Activated naive CD4-positive, alpha-beta T cell treated with anti-CD3 and anti-CD28 coated beads, Interleukin-2, amount 10 ng/mL, durations not matched to agents 7 days and 5 days (primary cell): ENCODE results near the gene PPP1R3C.

Experiments
- CTCF ChIA-PET: fragments of 350-600 bp; sonication (Branson Sonifier 250); formaldehyde crosslinking; loops from one replicate; lab custom pipeline; 2021; ENCODE audit warnings: antibody characterized with exemption; lab: Charles Lee
- DNase-seq: peaks from one replicate; pipeline ENCODE4 v3.0.0-alpha.2; 2020
- H3K27ac Mint-ChIP-seq: one replicate; pipeline ENCODE4 v1.8.0; 2021; ENCODE audit warnings: mild to moderate bottlenecking, moderate library complexity, mixed read lengths
- H3K27me3 Mint-ChIP-seq: one replicate; pipeline ENCODE4 v1.8.0; 2021; ENCODE audit warnings: mild to moderate bottlenecking, mixed read lengths
- H3K36me3 Mint-ChIP-seq: one replicate; pipeline ENCODE4 v1.8.0; 2021; ENCODE audit warnings: mixed read lengths
- H3K4me1 Mint-ChIP-seq: one replicate; pipeline ENCODE4 v1.8.0; 2021; ENCODE audit warnings: mixed read lengths
- H3K4me3 Mint-ChIP-seq: one replicate; pipeline ENCODE4 v1.8.0; 2021; ENCODE audit warnings: mild to moderate bottlenecking, moderate library complexity, mixed read lengths
- H3K9me3 Mint-ChIP-seq: one replicate; pipeline ENCODE4 v1.8.0; 2021; ENCODE audit warnings: mixed read lengths

The PPP1R3C gene

DNA sequence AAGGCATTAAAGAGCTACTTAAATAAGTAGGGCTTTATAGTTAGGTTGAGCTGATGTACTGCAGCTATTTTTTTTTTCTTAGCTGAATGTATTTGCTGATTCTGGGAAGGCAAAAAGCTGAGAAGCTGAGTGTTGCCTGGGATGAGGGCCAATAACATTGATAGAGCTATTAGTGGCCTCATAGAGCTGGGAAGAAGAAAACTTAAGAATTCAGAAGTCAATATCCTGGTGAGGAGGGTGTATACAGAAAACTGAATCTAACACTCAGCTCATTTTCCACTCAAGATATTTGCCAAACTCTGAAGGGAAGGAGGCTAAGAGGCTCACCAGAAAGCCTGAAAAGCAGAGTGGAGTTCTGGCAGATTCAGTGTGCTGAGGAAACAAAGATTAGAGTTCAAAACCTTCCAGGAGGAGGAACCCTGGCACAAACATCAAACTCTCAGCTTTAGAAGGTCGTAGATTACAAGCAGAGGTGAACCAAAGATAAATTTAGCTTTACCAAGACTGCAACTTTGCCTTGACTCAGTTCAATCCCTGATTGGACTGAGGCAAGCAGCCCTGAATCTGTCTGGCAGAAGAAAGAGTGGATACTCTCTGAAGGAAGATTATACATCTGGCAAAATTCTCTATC is 11.3 kb downstream of the PPP1R3C start:
- H3K27me3 Mint-ChIP-seq: peaks cover 14% of the 10 kb centered on the region
- no peak overlapping the region for H3K4me3 Mint-ChIP-seq
- H3K36me3 Mint-ChIP-seq: no peaks in the 10 kb centered on the region
- no peak overlapping the region for H3K27ac Mint-ChIP-seq
- H3K9me3 Mint-ChIP-seq: no peaks in the 10 kb centered on the region
- H3K4me1 Mint-ChIP-seq: no peaks in the 10 kb centered on the region
- no peak for DNase-seq
- CTCF ChIA-PET: interaction anchor here (0.8 kb wide), 1 partner anchor 14 kb away, joined by 3 read pairs; no protein-coding TSS in a partner anchor

GRCh38 chr10:91617072-91617609 is 15.7 kb downstream of the PPP1R3C start:
- Mint-ChIP-seq H3K27ac (no peak overlapping the region), H3K4me3 (no peak overlapping the region), H3K27me3 (peaks cover 12% of the 10 kb centered on the region), H3K36me3 (no peaks in the 10 kb centered on the region), H3K9me3 (no peaks in the 10 kb centered on the region), H3K4me1 (no peaks in the 10 kb centered on the region)
- no peak for DNase-seq
- CTCF ChIA-PET: no interaction called here

GRCh38 chr10:91616137-91616536 is 16.7 kb downstream of the PPP1R3C start:
- Mint-ChIP-seq H3K27ac (no peak overlapping the region), H3K4me1 (no peaks in the 10 kb centered on the region), H3K9me3 (no peaks in the 10 kb centered on the region), H3K4me3 (no peak overlapping the region), H3K36me3 (no peaks in the 10 kb centered on the region), H3K27me3 (peaks cover 3% of the 10 kb centered on the region)
- DNase-seq: no peak
- CTCF ChIA-PET: no interaction called here

- Mint-ChIP-seq H3K27me3 (peaks cover 3% of the 10 kb centered on the region), H3K36me3 (no peaks in the 10 kb centered on the region), H3K9me3 (no peaks in the 10 kb centered on the region), H3K4me3 (no peak overlapping the region), H3K27ac (no peak overlapping the region), H3K4me1 (no peaks in the 10 kb centered on the region)
- no peak for DNase-seq
- CTCF ChIA-PET: no interaction called here
Observed at GRCh38 chr10:91614225-91614624, 18.6 kb downstream of the PPP1R3C start.

GRCh38 chr10:91613411-91614187 is 19.3 kb downstream of the PPP1R3C start:
- Mint-ChIP-seq H3K4me3 (no peak overlapping the region), H3K4me1 (no peaks in the 10 kb centered on the region), H3K36me3 (no peaks in the 10 kb centered on the region), H3K9me3 (no peaks in the 10 kb centered on the region), H3K27ac (no peak overlapping the region), H3K27me3 (peaks cover 3% of the 10 kb centered on the region)
- CTCF ChIA-PET: no interaction called here
- no peak for DNase-seq

GRCh38 chr10:91610919-91611318 is 22.0 kb downstream of the PPP1R3C start:
- H3K4me3 Mint-ChIP-seq: no peak overlapping the region
- H3K36me3 Mint-ChIP-seq: no peaks in the 10 kb centered on the region

DNA sequence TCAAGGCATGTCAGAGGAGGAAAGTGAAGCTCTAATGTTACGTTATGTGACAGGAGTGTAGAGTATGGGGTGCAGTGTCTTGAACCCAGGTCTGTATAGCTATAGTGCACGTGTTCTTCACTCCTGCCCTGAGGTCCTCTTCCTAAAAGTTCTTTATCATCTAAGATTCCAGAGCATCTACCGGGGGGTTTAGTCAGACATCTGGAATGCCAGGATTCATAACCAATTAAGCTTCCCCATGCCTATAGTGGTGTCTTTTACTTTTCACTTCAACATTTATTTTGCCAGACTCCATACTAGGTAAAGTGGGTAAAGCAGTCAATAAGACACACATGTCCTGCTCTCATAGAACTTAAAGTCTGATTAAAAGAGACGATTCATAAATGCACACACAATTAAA is 22.4 kb downstream of the PPP1R3C start:
- DNase-seq: no peak
- Mint-ChIP-seq H3K27me3 (no peaks in the 10 kb centered on the region), H3K27ac (no peak overlapping the region), H3K9me3 (peaks cover 7% of the 10 kb centered on the region), H3K4me1 (no peaks in the 10 kb centered on the region), H3K4me3 (no peak overlapping the region), H3K36me3 (no peaks in the 10 kb centered on the region)
- CTCF ChIA-PET: no interaction called here

More at GRCh38 chr10:91610919-91611318, 22.0 kb downstream of the PPP1R3C start:
- CTCF ChIA-PET: no interaction called here
- DNase-seq: no peak
- H3K27me3 Mint-ChIP-seq: no peaks in the 10 kb centered on the region
- peaks cover 2% of the 10 kb centered on the region for H3K9me3 Mint-ChIP-seq
- H3K4me1 Mint-ChIP-seq: no peaks in the 10 kb centered on the region
- no peak overlapping the region for H3K27ac Mint-ChIP-seq

DNA sequence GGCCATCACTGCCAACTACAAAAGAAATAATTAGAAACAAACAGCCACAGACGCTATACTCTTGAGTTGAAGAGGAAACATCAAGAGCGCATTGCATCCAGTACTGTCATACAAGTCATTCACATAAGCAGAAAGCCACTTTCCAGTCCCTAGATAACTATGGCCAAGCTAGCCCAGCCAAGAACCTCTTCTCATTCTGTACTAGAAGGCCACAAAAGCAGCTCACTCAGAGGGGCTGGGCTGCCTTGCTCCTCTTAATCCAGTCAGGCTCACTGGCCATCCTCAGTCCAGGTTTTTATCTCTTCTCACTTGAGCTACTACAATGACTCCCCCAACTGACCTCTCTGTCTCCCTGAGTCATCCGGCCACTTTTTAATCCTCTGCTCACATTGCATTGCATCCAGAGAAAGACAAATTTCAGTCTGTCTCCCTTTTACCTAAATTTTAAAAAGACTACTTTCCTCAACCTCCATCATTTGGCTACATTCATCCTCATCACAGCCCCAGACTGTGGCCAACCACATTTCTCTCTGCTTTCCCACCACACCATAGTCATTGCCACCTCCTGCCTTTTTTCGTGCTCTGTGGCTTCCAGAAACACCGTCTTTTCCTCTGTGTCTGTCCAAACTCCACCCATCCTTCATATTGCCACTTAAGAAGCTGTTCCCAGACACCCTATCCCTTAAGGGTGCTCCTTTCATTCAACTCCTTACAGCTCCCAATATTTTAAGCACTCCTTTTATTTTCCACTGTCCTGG is 25.0 kb downstream of the PPP1R3C start:
- DNase-seq: no peak
- CTCF ChIA-PET: no interaction called here
- no peaks in the 10 kb centered on the region for H3K4me1 Mint-ChIP-seq
- no peaks in the 10 kb centered on the region for H3K27me3 Mint-ChIP-seq
- H3K9me3 Mint-ChIP-seq: peaks cover 7% of the 10 kb centered on the region
- no peak overlapping the region for H3K4me3 Mint-ChIP-seq
- no peak overlapping the region for H3K27ac Mint-ChIP-seq
- no peaks in the 10 kb centered on the region for H3K36me3 Mint-ChIP-seq

GRCh38 chr10:91605968-91606367 is 26.9 kb downstream of the PPP1R3C start:
- H3K4me1 Mint-ChIP-seq: no peaks in the 10 kb centered on the region
- CTCF ChIA-PET: no interaction called here
- peaks cover 7% of the 10 kb centered on the region for H3K9me3 Mint-ChIP-seq
- H3K27me3 Mint-ChIP-seq: no peaks in the 10 kb centered on the region
- no peak overlapping the region for H3K27ac Mint-ChIP-seq
- no peaks in the 10 kb centered on the region for H3K36me3 Mint-ChIP-seq
- no peak for DNase-seq
- no peak overlapping the region for H3K4me3 Mint-ChIP-seq

DNA sequence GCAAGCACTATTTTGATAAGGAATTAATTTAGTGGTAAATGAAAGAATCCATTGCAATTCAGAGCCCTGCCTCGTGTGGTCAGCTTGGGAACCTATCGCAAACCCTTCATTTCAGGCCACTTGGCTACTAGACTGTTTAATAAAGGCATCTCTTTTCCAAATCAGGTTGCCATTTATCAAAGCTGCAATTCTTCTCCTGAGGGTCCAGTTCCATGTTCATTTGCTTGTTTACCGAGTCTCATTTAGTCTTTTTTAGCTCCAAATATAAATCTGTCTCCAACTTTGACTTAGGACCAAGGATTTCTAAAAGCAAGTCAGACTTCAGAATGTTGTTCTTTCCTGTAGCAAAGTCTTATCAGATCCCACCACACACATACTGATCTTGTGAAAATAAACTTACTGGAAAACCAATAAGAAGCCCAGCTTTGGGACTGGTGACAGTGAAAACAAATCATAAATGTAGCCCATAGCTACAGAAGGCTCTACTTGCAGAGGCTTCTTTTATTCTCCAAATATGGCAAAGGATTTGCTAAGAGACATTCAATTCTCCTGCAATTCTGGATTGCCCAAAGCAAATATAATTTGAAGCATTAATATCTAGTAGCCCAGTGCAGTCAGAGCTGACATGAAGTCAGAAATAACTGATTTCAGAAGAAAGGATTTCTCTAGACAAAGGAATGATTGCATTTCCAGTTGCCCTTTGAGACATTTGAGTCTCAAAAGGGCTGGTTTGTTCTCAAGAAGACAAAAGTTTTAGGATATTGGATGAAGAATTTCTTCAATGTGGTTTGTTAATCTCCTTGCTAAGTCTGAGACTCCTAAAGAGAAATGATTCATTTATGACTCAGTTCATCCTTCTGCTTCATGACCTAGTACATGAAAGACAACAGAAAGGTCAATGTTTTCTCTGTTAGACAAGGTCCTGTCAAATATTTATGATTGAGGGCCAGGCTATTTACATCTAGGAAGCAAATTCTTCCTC is 28.0 kb downstream of the PPP1R3C start:
- CTCF ChIA-PET: no interaction called here
- no peak overlapping the region for H3K27ac Mint-ChIP-seq
- H3K9me3 Mint-ChIP-seq: peaks cover 7% of the 10 kb centered on the region
- H3K4me1 Mint-ChIP-seq: no peaks in the 10 kb centered on the region
- no peak overlapping the region for H3K4me3 Mint-ChIP-seq
- H3K27me3 Mint-ChIP-seq: no peaks in the 10 kb centered on the region
- no peak for DNase-seq
- H3K36me3 Mint-ChIP-seq: no peaks in the 10 kb centered on the region

GRCh38 chr10:91603931-91604331 is 28.9 kb downstream of the PPP1R3C start:
- no peak overlapping the region for H3K27ac Mint-ChIP-seq
- H3K36me3 Mint-ChIP-seq: no peaks in the 10 kb centered on the region
- no peaks in the 10 kb centered on the region for H3K4me1 Mint-ChIP-seq
- no peak for DNase-seq
- no peak overlapping the region for H3K4me3 Mint-ChIP-seq
- H3K9me3 Mint-ChIP-seq: peaks cover 7% of the 10 kb centered on the region
- CTCF ChIA-PET: no interaction called here
- no peaks in the 10 kb centered on the region for H3K27me3 Mint-ChIP-seq

GRCh38 chr10:91602868-91603568 is 29.9 kb downstream of the PPP1R3C start:
- DNase-seq: no peak
- no peaks in the 10 kb centered on the region for H3K27me3 Mint-ChIP-seq
- no peaks in the 10 kb centered on the region for H3K36me3 Mint-ChIP-seq
- H3K4me1 Mint-ChIP-seq: no peaks in the 10 kb centered on the region
- H3K4me3 Mint-ChIP-seq: no peak overlapping the region
- CTCF ChIA-PET: no interaction called here
- peaks cover 7% of the 10 kb centered on the region for H3K9me3 Mint-ChIP-seq
- no peak overlapping the region for H3K27ac Mint-ChIP-seq

- H3K9me3 Mint-ChIP-seq: peaks cover 7% of the 10 kb centered on the region
- peaks cover 5% of the 10 kb centered on the region for H3K27me3 Mint-ChIP-seq
- DNase-seq: no peak
- H3K27ac Mint-ChIP-seq: no peak overlapping the region
- CTCF ChIA-PET: no interaction called here
- no peaks in the 10 kb centered on the region for H3K4me1 Mint-ChIP-seq
- H3K4me3 Mint-ChIP-seq: no peak overlapping the region
- no peaks in the 10 kb centered on the region for H3K36me3 Mint-ChIP-seq
Observed at GRCh38 chr10:91602449-91602848, 30.4 kb downstream of the PPP1R3C start.
